Stimulated activated CD8-positive, alpha-beta memory T cell treated with anti-CD3 and anti-CD28 coated beads, Interleukin-2, amount 100 ng/mL, for 1 hour (primary cell): ENCODE results near the gene PRKAG1.

Source experiments
- DNase-seq, 2 donors: peaks; one replicate each; pipeline ENCODE4 v3.0.0-alpha.2; 2020; ENCODE audit warnings: low read depth in 2 of 2

The PRKAG1 gene

GRCh38 chr12:49049566-49050224 lies 31.1 kb upstream of the PRKAG1 start:
- no peak for DNase-seq

GRCh38 chr12:49048953-49049352 lies 30.4 kb upstream of the PRKAG1 start:
- no peak for DNase-seq

GRCh38 chr12:49046129-49046895 lies 27.7 kb upstream of the PRKAG1 start:
- DNase-seq: no peak

- no peak for DNase-seq
These were observed 26.1 kb upstream of the PRKAG1 start for GRCh38 chr12:49044660-49045059.

GRCh38 chr12:49043856-49044258 lies 25.3 kb upstream of the PRKAG1 start:
- DNase-seq: peak; percentile 62 to 68

GRCh38 chr12:49043241-49043640 lies 24.7 kb upstream of the PRKAG1 start:
- no peak for DNase-seq

- no peak for DNase-seq
These were observed 23.4 kb upstream of the PRKAG1 start for GRCh38 chr12:49041881-49042484.

GRCh38 chr12:49041036-49041880 lies 22.7 kb upstream of the PRKAG1 start:
- DNase-seq: no peak

- no peak for DNase-seq
These were observed 21.8 kb upstream of the PRKAG1 start for GRCh38 chr12:49040364-49040855.

GRCh38 chr12:49039421-49040363 lies 21.1 kb upstream of the PRKAG1 start:
- no peak for DNase-seq

- no peak for DNase-seq
These were observed 19.8 kb upstream of the PRKAG1 start for GRCh38 chr12:49038291-49038955.

- no peak for DNase-seq
These were observed 19.3 kb upstream of the PRKAG1 start for GRCh38 chr12:49037947-49038237.

GRCh38 chr12:49037111-49037946 lies 18.8 kb upstream of the PRKAG1 start:
- DNase-seq: no peak

GRCh38 chr12:49036029-49036428 lies 17.5 kb upstream of the PRKAG1 start:
- DNase-seq: no peak

GRCh38 chr12:49034286-49034622 lies 15.7 kb upstream of the PRKAG1 start:
- no peak for DNase-seq

GRCh38 chr12:49033611-49034285 lies 15.2 kb upstream of the PRKAG1 start:
- DNase-seq: no peak

GRCh38 chr12:49032679-49033447 lies 14.3 kb upstream of the PRKAG1 start:
- DNase-seq: no peak

GRCh38 chr12:49032276-49032675 lies 13.7 kb upstream of the PRKAG1 start:
- DNase-seq: no peak
